H1 (cell line): Measurements from ENCODE around the gene FITM1. TPM values are rescaled to one million over a fixed set of nuclear protein-coding genes. Genes with fewer than 3 reads are reported as not detected.

Source experiments
- HDAC6 ChIP-seq: IDR thresholded peaks from one replicate; pipeline ENCODE4 v1.7.1; 2012; ENCODE audit warnings: low read depth, mild to moderate bottlenecking, inconsistent platforms, low read length, moderate library complexity
- ZNF274 ChIP-seq: IDR thresholded peaks from 2 replicates; pipeline ENCODE4 v1.7.0; 2012; ENCODE audit warnings: low read length, borderline replicate concordance; ENCODE audit errors: extremely low read depth
- polyA plus RNA-seq, 7 experiments: library from polyadenylated mRNA; depleted of rRNA in 3 of 7; stranded (reverse) in 5 of 7; unstranded in 2 of 7; fragments of >200 nt in 5 of 7; fragments of 200-250 nt in 2 of 7; gene quantifications; 1 replicate in 5 of 7; 2 replicates in 1 of 7; 4 replicates in 1 of 7; pipeline versions ENCODE4 v1.2.1 to v1.2.3, GENCODE V29; 2011 to 2013; ENCODE audit warnings: missing spikeins in 2 of 7, mixed read lengths in 2 of 7
- total RNA-seq: library from RNA; stranded (reverse); fragmentation: NEBNext Ultra II Directional; extraction: Animal tissue kit (Norgen Biotek cat#: 25700); gene quantifications from 2 replicates; pipeline ENCODE4 v1.2.1, GENCODE V29; 2021

Gene FITM1
- total and polyA plus RNA-seq, 2 of the 8 experiments (the other 6 are each of a cell fraction or from before 2014, with no cell fraction given), result 0.53 to 0.76 TPM

DNA sequence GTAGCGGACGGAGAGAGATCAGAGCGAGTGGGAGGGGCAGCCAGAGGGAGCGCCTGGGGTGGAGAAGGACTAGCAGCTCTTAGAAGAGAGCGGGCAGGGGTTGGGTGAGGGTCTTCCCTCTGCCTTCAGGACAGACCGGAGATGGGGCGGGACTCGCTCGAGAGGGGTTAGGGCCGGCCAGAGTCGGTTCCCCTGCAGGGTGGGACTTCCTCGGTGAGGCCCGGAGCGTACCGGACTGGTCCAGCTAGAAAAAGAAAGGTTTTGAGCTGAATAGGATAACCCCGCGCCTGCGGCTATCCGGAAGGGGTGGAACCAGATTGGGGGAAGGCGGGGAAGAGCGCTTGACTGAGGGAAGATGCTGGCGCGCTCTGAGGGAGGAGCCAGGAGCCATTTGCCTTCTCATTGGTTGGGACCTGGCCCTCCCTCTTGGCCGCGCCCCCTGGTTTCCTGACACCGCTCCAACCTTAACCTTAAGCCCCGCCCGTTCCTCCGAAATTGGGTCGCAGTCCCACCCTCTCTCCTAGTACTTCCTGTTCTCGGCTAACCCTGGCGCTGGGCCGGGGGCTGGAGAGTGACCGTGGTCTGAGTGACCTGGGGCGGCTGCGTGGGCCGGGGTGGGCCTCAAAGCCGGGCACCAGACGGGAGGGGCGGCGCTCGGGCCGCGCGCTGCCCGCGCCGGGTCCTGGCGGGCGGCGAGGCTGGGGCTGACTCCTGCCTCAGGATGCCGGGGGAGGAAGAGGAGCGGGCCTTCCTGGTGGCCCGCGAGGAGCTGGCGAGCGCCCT is 16.7 kb downstream of the FITM1 start, which contains the start of gene RNF31 (continued):
- TF ChIP-seq ZNF274 (no peak), HDAC6 (no peak)
